IMR-90 (cell line): Measurements from ENCODE around the gene KDM4B. TPM values are rescaled to one million over a fixed set of nuclear protein-coding genes. Genes with fewer than 3 reads are reported as not detected.

Source experiments
- ATAC-seq: fragments of 200-7000 bp; cut with Tn5 transposase; 2 replicates; pipeline ENCODE4 v1.9.1; 2020; ENCODE audit warnings: low read depth, mild to moderate bottlenecking, moderate library complexity
- BruUV-seq: library from RNA; stranded (reverse); fragments of 400-500 nt; replicated peaks from 2 replicates; lab custom pipeline; 2021; lab: Mats Ljungman, UMichigan
- CTCF ChIA-PET: fragments of 300-600 bp; formaldehyde crosslinking; extraction: SDS; loops from one replicate; lab custom pipeline; 2021; ENCODE audit warnings: antibody characterized with exemption; lab: Yijun Ruan, JAX
- POLR2A ChIA-PET: fragments of 300-600 bp; sonication (Branson Sonifier 250); formaldehyde crosslinking; loops from one replicate; lab custom pipeline; 2022; ENCODE audit warnings: antibody characterized with exemption; ENCODE audit not compliant: unreplicated experiment; lab: Charles Lee
- DNase-seq: peaks from one replicate; pipeline ENCODE4 v3.0.0; 2013
- H2AFZ ChIP-seq: replicated peaks from 2 replicates; pipeline ENCODE3; 2013; ENCODE audit warnings: low read length, mild to moderate bottlenecking; ENCODE audit not compliant: poor library complexity
- H2AK5ac ChIP-seq: 2 replicates; pipeline ENCODE4 v1.6.1; 2013; ENCODE audit warnings: low read depth, low read length, inconsistent platforms
- H2AK9ac ChIP-seq: replicated peaks from 2 replicates; pipeline ENCODE3; 2013; ENCODE audit warnings: mild to moderate bottlenecking, low read depth, low read length, moderate library complexity; ENCODE audit not compliant: poor library complexity
- H2BK120ac ChIP-seq: 2 replicates; pipeline ENCODE4 v1.6.1; 2013; ENCODE audit warnings: low read depth, low read length, inconsistent platforms
- H2BK15ac ChIP-seq: 3 replicates; pipeline ENCODE4 v1.6.1; 2013; ENCODE audit warnings: low read depth, low read length, inconsistent platforms
- H2BK20ac ChIP-seq: 2 replicates; pipeline ENCODE4 v1.6.1; 2013; ENCODE audit warnings: low read depth, mild to moderate bottlenecking, inconsistent platforms, low read length, moderate library complexity
- H2BK5ac ChIP-seq: 2 replicates; pipeline ENCODE4 v1.6.1; 2013; ENCODE audit warnings: mild to moderate bottlenecking, low read depth, low read length, inconsistent platforms; ENCODE audit not compliant: poor library complexity, severe bottlenecking
- H3K14ac ChIP-seq: replicated peaks from 2 replicates; pipeline ENCODE4 v1.6.1; 2013; ENCODE audit warnings: low read depth, low read length, inconsistent platforms
- H3K18ac ChIP-seq: 2 replicates; pipeline ENCODE4 v1.6.1; 2013; ENCODE audit warnings: low read depth, low read length, control low read depth
- H3K23ac ChIP-seq: 2 replicates; pipeline ENCODE4 v1.6.1; 2013; ENCODE audit warnings: low read depth, low read length, inconsistent platforms
- H3K27ac ChIP-seq: 2 replicates; pipeline ENCODE4 v1.5.1; 2013; ENCODE audit warnings: mild to moderate bottlenecking, control low read depth, low read length; ENCODE audit not compliant: insufficient read depth
- H3K27me3 ChIP-seq: 2 replicates; pipeline ENCODE4 v1.6.1; 2013; ENCODE audit warnings: low read length; ENCODE audit not compliant: control insufficient read depth, insufficient read depth
- H3K36me3 ChIP-seq: 2 replicates; pipeline ENCODE4 v1.6.1; 2013; ENCODE audit warnings: low read length, mixed read lengths; ENCODE audit not compliant: control insufficient read depth, insufficient read depth
- H3K4ac ChIP-seq: 2 replicates; pipeline ENCODE4 v1.6.1; 2013; ENCODE audit warnings: low read depth, low read length, inconsistent platforms
- H3K4me1 ChIP-seq: 2 replicates; pipeline ENCODE4 v1.6.1; 2013; ENCODE audit warnings: low read length, mixed read lengths; ENCODE audit not compliant: control insufficient read depth, insufficient read depth
- H3K4me2 ChIP-seq: 2 replicates; pipeline ENCODE4 v1.6.1; 2013; ENCODE audit warnings: low read depth, mild to moderate bottlenecking, control low read depth, low read length, moderate library complexity
- H3K4me3 ChIP-seq: 2 replicates; pipeline ENCODE4 v1.5.1; 2013; ENCODE audit warnings: low read depth, mild to moderate bottlenecking, control low read depth, low read length, moderate library complexity; ENCODE audit not compliant: insufficient read depth
- H3K56ac ChIP-seq: 2 replicates; pipeline ENCODE4 v1.6.1; 2013; ENCODE audit warnings: low read length, inconsistent platforms; ENCODE audit not compliant: insufficient read depth; ENCODE audit errors: extremely low read depth
- H3K79me1 ChIP-seq, 2 experiments: 2 replicates each; pipeline ENCODE4 v1.6.1; 2013; ENCODE audit warnings: low read length in 2 of 2, inconsistent platforms in 1 of 2, low read depth in 1 of 2
- H3K9ac ChIP-seq: 2 replicates; pipeline ENCODE4 v1.6.1; 2013; ENCODE audit warnings: low read depth, low read length, control low read depth
- H3K9me1 ChIP-seq: 2 replicates; pipeline ENCODE4 v1.6.1; 2013; ENCODE audit warnings: low read length, inconsistent platforms; ENCODE audit not compliant: insufficient read depth
- H3K9me3 ChIP-seq: 2 replicates; pipeline ENCODE4 v1.6.1; 2013; ENCODE audit warnings: low read length; ENCODE audit not compliant: control insufficient read depth, insufficient read depth
- H4K20me1 ChIP-seq: 2 replicates; pipeline ENCODE4 v1.6.1; 2013; ENCODE audit warnings: low read length, inconsistent platforms; ENCODE audit not compliant: insufficient read depth
- H4K5ac ChIP-seq: 2 replicates; pipeline ENCODE4 v1.6.1; 2013; ENCODE audit warnings: mild to moderate bottlenecking, low read depth, low read length, control low read depth
- H4K8ac ChIP-seq, 2 experiments: 2 replicates each; pipeline ENCODE4 v1.6.1; 2013; ENCODE audit warnings: low read depth in 2 of 2, low read length in 2 of 2, control low read depth in 1 of 2, inconsistent platforms in 1 of 2
- H4K91ac ChIP-seq: 2 replicates; pipeline ENCODE4 v1.6.1; 2013; ENCODE audit warnings: low read depth, low read length, inconsistent platforms; ENCODE audit not compliant: insufficient read depth
- MAZ ChIP-seq: IDR thresholded peaks from 2 replicates; pipeline ENCODE4 v1.6.1; 2012; ENCODE audit warnings: low read depth, mild to moderate bottlenecking, low read length, improper control_type of control experiment, moderate library complexity, borderline replicate concordance
- SMC3 ChIP-seq: fragments of 150-350 bp; IDR thresholded peaks from 2 replicates; pipeline ENCODE4 v1.6.1; 2016; ENCODE audit warnings: low read depth, mild to moderate bottlenecking, antibody characterized with exemption, low read length, moderate library complexity
- USF2 ChIP-seq: fragments of 150-350 bp; IDR thresholded peaks from 2 replicates; pipeline ENCODE4 v1.6.1; 2017; ENCODE audit warnings: mild to moderate bottlenecking, antibody characterized with exemption, low read length, low read depth
- WGBS, 2 experiments: methylation state at CpG; one replicate each; pipeline versions ENCODE4 v1.1.5 to v1.1.7; 2013; ENCODE audit warnings: missing lambda C conversion rate in 2 of 2; ENCODE audit not compliant: insufficient read length in 1 of 2; ENCODE audit errors: extremely low coverage in 2 of 2; 5-methylcytosine and 5-hydroxymethylcytosine counted together
- dilution Hi-C: fragments of 300-500 bp; cut with HindIII; formaldehyde crosslinking; loops from one replicate; pipeline ENCODE4 v1.14.3; 2018; ENCODE audit warnings: low sequenced_read_pairs; ENCODE audit not compliant: unreplicated experiment
- in situ Hi-C: fragments of 300-500 bp; cut with MboI; formaldehyde crosslinking; loops from 3 replicates; pipeline ENCODE4 v1.14.3; 2019; ENCODE audit warnings: low sequenced_read_pairs, inconsistent platforms, mixed read lengths
- intact Hi-C: fragments of 100-400 bp; cut with micrococcal nuclease; formaldehyde crosslinking; loops from 2 replicates; pipeline ENCODE4 v1.10.0; 2022
- polyA plus RNA-seq, 3 experiments: library from polyadenylated mRNA; depleted of rRNA; stranded (reverse); fragments of >200 nt; gene quantifications; 2 replicates each; pipeline ENCODE4 v1.2.3, GENCODE V29; 2012; ENCODE audit warnings: low replicate concordance in 1 of 3
- total RNA-seq: library from RNA; depleted of rRNA; stranded (reverse); fragments of >200 nt; gene quantifications from 2 replicates; pipeline ENCODE4 v1.2.3, GENCODE V29; 2012

Gene KDM4B
- total and polyA plus RNA-seq, 2 of the 4 experiments (the other 2 are of a cell fraction): 5.0 to 17.9 TPM

GRCh38 chr19:5132206-5132560 is 163.3 kb downstream of the KDM4B start:
- H2BK5ac ChIP-seq: no peak overlapping the region
- ATAC-seq (no peak), DNase-seq (no peak)
- H3K27me3 ChIP-seq: no peaks in the 10 kb centered on the region
- BruUV-seq: no TSS peak
- WGBS, 2 experiments: 83% methylated on average over 2 of the region's 8 CpGs; no CpG with 5 or more reads in 1 of the 2 experiments
- no peak for TF ChIP-seq USF2
- TF ChIP-seq SMC3: no peak
- no peak for TF ChIP-seq MAZ
- in situ Hi-C loops (no loop called here), dilution Hi-C loops (no loop called here), intact Hi-C loops (no loop called here)
- no peak overlapping the region for H3K4ac ChIP-seq
- H2AK5ac ChIP-seq: no peak overlapping the region
- no peak overlapping the region for H3K27ac ChIP-seq
- H3K4me1 ChIP-seq: peaks cover 16% of the 10 kb centered on the region
- peaks cover 11% of the 10 kb centered on the region for H4K20me1 ChIP-seq
- H2BK120ac ChIP-seq: no peak overlapping the region
- H3K4me2 ChIP-seq: no peak overlapping the region
- no peak overlapping the region for H3K14ac ChIP-seq
- no peak overlapping the region for H4K91ac ChIP-seq
- H3K18ac ChIP-seq: no peak overlapping the region
- H3K23ac ChIP-seq: no peak overlapping the region
- no peak overlapping the region for H4K5ac ChIP-seq
- no peak overlapping the region for H2BK15ac ChIP-seq
- H3K36me3 ChIP-seq: peaks cover 42% of the 10 kb centered on the region
- CTCF ChIA-PET: no interaction called here
- H3K79me1 ChIP-seq: peaks cover 3 to 8% of the 10 kb centered on the region in 2 experiments; a peak in 2 of 4 replicates
- H2AFZ ChIP-seq: no peak overlapping the region
- H3K9ac ChIP-seq: no peak overlapping the region
- no peaks in the 10 kb centered on the region; the same call in 1 of the 2 replicates for H3K9me1 ChIP-seq
- no peak overlapping the region for H2AK9ac ChIP-seq
- no peak overlapping the region for H4K8ac ChIP-seq
- no peak overlapping the region for H3K4me3 ChIP-seq
- H3K9me3 ChIP-seq: no peaks in the 10 kb centered on the region
- no peak overlapping the region for H3K56ac ChIP-seq
- H2BK20ac ChIP-seq: no peak overlapping the region
- POLR2A ChIA-PET: interaction anchor here (0.5 kb wide), 1 partner anchor 11 kb away, joined by 4 read pairs; no protein-coding TSS in a partner anchor
